GM12878 (cell line): Measurements from ENCODE around the gene GLB1L3. TPM values are rescaled to one million over a fixed set of nuclear protein-coding genes. Genes with fewer than 3 reads are reported as not detected.

Source experiments
- ATAC-seq: fragments of 200-7000 bp; cut with Tn5 transposase; 3 replicates; pipeline ENCODE4 v1.9.1; 2020; ENCODE audit warnings: mild to moderate bottlenecking, moderate library complexity
- BruUV-seq: library from RNA; stranded (reverse); fragments of 400-500 nt; replicated peaks from 2 replicates; lab custom pipeline; 2021; lab: Mats Ljungman, UMichigan
- CTCF ChIA-PET: fragments of 300-600 bp; sonication (Branson Sonifier 250); formaldehyde crosslinking; extraction: SDS; loops from one replicate; lab custom pipeline; 2021; ENCODE audit warnings: inconsistent platforms; lab: Yijun Ruan, JAX
- POLR2A ChIA-PET: fragments of 350-600 bp; formaldehyde crosslinking; extraction: SDS; loops from one replicate; lab custom pipeline; 2021; ENCODE audit warnings: inconsistent platforms; lab: Charles Lee
- RAD21 ChIA-PET: fragments of 300-600 bp; sonication (Branson Sonifier 250); formaldehyde crosslinking; loops from one replicate; lab custom pipeline; 2023; ENCODE audit warnings: antibody characterized with exemption; ENCODE audit not compliant: unreplicated experiment; lab: Charles Lee
- SMC1A ChIA-PET: fragments of 300-600 bp; sonication (Branson Sonifier 250); formaldehyde crosslinking; loops from one replicate; lab custom pipeline; 2023; ENCODE audit not compliant: unreplicated experiment, uncharacterized antibody; lab: Charles Lee
- DNase-seq: peaks from one replicate; pipeline ENCODE4 v3.0.0-alpha.2; 2011; ENCODE audit warnings: low read depth, low spot score
- FAIRE-seq: peaks from 3 replicates; lab custom pipeline; 2011; peaks lifted over from hg19 to GRCh38; lab: Jason Lieb, UNC
- H2AFZ ChIP-seq: 2 replicates; pipeline ENCODE4 v1.6.0; 2011; ENCODE audit warnings: low read depth, low read length, control low read depth; ENCODE audit not compliant: control insufficient read depth
- H3K27ac ChIP-seq: 2 replicates; pipeline ENCODE4 v1.5.1; 2011; ENCODE audit warnings: control low read depth; ENCODE audit not compliant: control insufficient read depth, insufficient read depth
- H3K27me3 ChIP-seq, 2 experiments: replicated peaks in 1 of 2; 2 replicates each; pipeline versions ENCODE4 v1.6.0 to v1.6.1; 2011; ENCODE audit warnings: low read length in 1 of 2; ENCODE audit not compliant: control insufficient read depth in 2 of 2, insufficient read depth in 2 of 2
- H3K36me3 ChIP-seq, 2 experiments: 2 replicates each; pipeline ENCODE4 v1.5.1; 2011; ENCODE audit warnings: low read length in 1 of 2; ENCODE audit not compliant: control insufficient read depth in 2 of 2, insufficient read depth in 2 of 2
- H3K4me1 ChIP-seq: 2 replicates; pipeline ENCODE4 v1.6.1; 2011; ENCODE audit warnings: mild to moderate bottlenecking, low read length, moderate library complexity, mixed read lengths; ENCODE audit not compliant: control insufficient read depth, insufficient read depth
- H3K4me2 ChIP-seq: 2 replicates; pipeline ENCODE4 v1.6.0; 2011; ENCODE audit warnings: control low read depth; ENCODE audit not compliant: control insufficient read depth, insufficient read depth
- H3K4me3 ChIP-seq: fragments of 200-600 bp; sonication (generic); 2 replicates; pipeline ENCODE4 v1.5.1; 2016
- H3K79me2 ChIP-seq: 2 replicates; pipeline ENCODE4 v1.6.0; 2011; ENCODE audit warnings: low read length; ENCODE audit not compliant: control insufficient read depth, insufficient read depth
- H3K9ac ChIP-seq: 2 replicates; pipeline ENCODE4 v1.8.0; 2011; ENCODE audit warnings: low read length, control low read depth, mixed read lengths; ENCODE audit not compliant: control insufficient read depth, insufficient read depth
- H3K9me3 ChIP-seq: replicated peaks from 3 replicates; pipeline ENCODE4 v1.5.1; 2011; ENCODE audit warnings: mild to moderate bottlenecking, low read length; ENCODE audit not compliant: control insufficient read depth, insufficient read depth
- H4K20me1 ChIP-seq: 2 replicates; pipeline ENCODE4 v1.6.0; 2011; ENCODE audit not compliant: control insufficient read depth, insufficient read depth
- BCL11A ChIP-seq: IDR thresholded peaks from 2 replicates; pipeline ENCODE4 v1.6.1; 2011; ENCODE audit warnings: low read depth, low read length
- BCLAF1 ChIP-seq: fragments of 450-650 bp; IDR thresholded peaks from 2 replicates; pipeline ENCODE4 v1.6.1; 2017; ENCODE audit warnings: antibody characterized with exemption, mild to moderate bottlenecking, moderate library complexity
- CEBPZ ChIP-seq: fragments of 150-350 bp; IDR thresholded peaks from 2 replicates; pipeline ENCODE4 v1.6.1; 2016; ENCODE audit warnings: low read depth, low read length
- CHD4 ChIP-seq: fragments of 200-600 bp; sonication (generic); IDR thresholded peaks from 2 replicates; pipeline ENCODE4 v1.6.1; 2016; ENCODE audit warnings: mild to moderate bottlenecking
- IKZF1 ChIP-seq: fragments of 450-650 bp; conservative IDR thresholded peaks from 2 replicates; pipeline ENCODE4 v1.6.1; 2017; ENCODE audit warnings: antibody characterized with exemption, mild to moderate bottlenecking
- MAX ChIP-seq: IDR thresholded peaks from 2 replicates; pipeline ENCODE4 v1.6.1; 2012; ENCODE audit warnings: low read depth, low read length, improper control_type of control experiment
- SP1 ChIP-seq: IDR thresholded peaks from one replicate; pipeline ENCODE4 v1.6.1; 2011; ENCODE audit warnings: low read depth, low read length
- USF2 ChIP-seq: IDR thresholded peaks from 2 replicates; pipeline ENCODE4 v1.6.1; 2011; ENCODE audit warnings: low read depth, low read length, improper control_type of control experiment, borderline replicate concordance
- ZNF274 ChIP-seq: IDR thresholded peaks from one replicate; pipeline ENCODE4 v1.8.0; 2011; ENCODE audit not compliant: insufficient read length, insufficient read depth
- WGBS: methylation state at CpG from one replicate; pipeline ENCODE4 v1.1.6; 2016; ENCODE audit warnings: low lambda C conversion rate; ENCODE audit not compliant: insufficient replicate concordance, insufficient coverage; ENCODE audit errors: missing lambda C conversion rate; 5-methylcytosine and 5-hydroxymethylcytosine counted together
- in situ Hi-C: fragments of 300-500 bp; cut with MboI; formaldehyde crosslinking; loops from 9 replicates; pipeline ENCODE4 v1.14.3; 2018; ENCODE audit warnings: mixed read lengths
- intact Hi-C: fragments of 100-400 bp; cut with micrococcal nuclease; formaldehyde crosslinking; loops from one replicate; pipeline ENCODE4 v1.14.2; 2022; ENCODE audit not compliant: unreplicated experiment
- polyA plus RNA-seq, 11 experiments: library from polyadenylated mRNA; depleted of rRNA in 4 of 11; unstranded in 6 of 11; stranded (reverse) in 5 of 11; fragments of >200 nt; fragmentation: Nextera tagmentation in 4 of 11; fragmentation: Illumina TruSeq in 1 of 11; extraction: Ambion mirVana in 4 of 11; extraction: Trizol in 1 of 11; gene quantifications; 1 replicate in 1 of 11; 2 replicates in 10 of 11; pipeline versions ENCODE4 v1.2.1 to v1.2.3, GENCODE V29; 2011 to 2016; ENCODE audit warnings: inconsistent platforms in 2 of 11, missing spikeins in 2 of 11, low read depth in 1 of 11
- total RNA-seq, 4 experiments: library from RNA; depleted of rRNA in 3 of 4; stranded (reverse); fragments of >200 nt in 3 of 4; fragmentation: Illumina TruSeq in 1 of 4; extraction: Trizol in 1 of 4; gene quantifications; 2 replicates each; pipeline versions ENCODE4 v1.2.1 to v1.2.3, GENCODE V29; 2013 to 2021

The GLB1L3 gene
- total and polyA plus RNA-seq, 10 of the 15 experiments (the other 5 are each of a cell fraction or from before 2014, with no cell fraction given) = 0.53 to 2.9 (median 1.9) TPM; not detected in 1

GRCh38 chr11:134362192-134362901 lies 86.2 kb downstream of the GLB1L3 start:
- FAIRE-seq = no peak
- RAD21 ChIA-PET = no interaction called here
- intact Hi-C loops = loop anchor here (5.0 kb wide), 1 partner anchor 505 kb away; no protein-coding TSS in a partner anchor

More at GRCh38 chr11:134362192-134362901, 86.2 kb downstream of the GLB1L3 start:
- ATAC-seq (no peak), DNase-seq (no peak)
- TF ChIP-seq CHD4 (no peak), IKZF1 (no peak), CEBPZ (no peak), SP1 (no peak), USF2 (no peak), BCLAF1 (no peak), ZNF274 (no peak), BCL11A (no peak), MAX (no peak)
- WGBS = 71% methylated on average over 29 of the region's 32 CpGs
- H2AFZ ChIP-seq = no peak overlapping the region
- POLR2A ChIA-PET = no interaction called here
- H3K27me3 ChIP-seq = no peaks in the 10 kb centered on the region; a peak in 1 of 4 replicates
- no peaks in the 10 kb centered on the region for H3K4me1 ChIP-seq
- H4K20me1 ChIP-seq = no peaks in the 10 kb centered on the region
- SMC1A ChIA-PET = no interaction called here
- CTCF ChIA-PET = no interaction called here
- no peak overlapping the region for H3K4me2 ChIP-seq
- in situ Hi-C loops = no loop called here
- no peak overlapping the region for H3K27ac ChIP-seq
- no peaks in the 10 kb centered on the region for H3K79me2 ChIP-seq
- no TSS peak for BruUV-seq
- H3K9ac ChIP-seq = no peak overlapping the region
- no peaks in the 10 kb centered on the region for H3K9me3 ChIP-seq
- no peak overlapping the region for H3K4me3 ChIP-seq
- H3K36me3 ChIP-seq = no peaks in the 10 kb centered on the region
